ENCODE results near the gene MX2. TPM values are rescaled to one million over a fixed set of nuclear protein-coding genes. Genes with fewer than 3 reads are reported as not detected.
"Not testable (repeated sequence)": the region's sequence is repeated elsewhere in the genome, so short reads cannot be mapped to it uniquely, and the experiment has no call there.

Gene MX2
- total RNA-seq, 3 donors from 2014 or later = 6.1 to 7.6 (median 7.4) TPM

DNA sequence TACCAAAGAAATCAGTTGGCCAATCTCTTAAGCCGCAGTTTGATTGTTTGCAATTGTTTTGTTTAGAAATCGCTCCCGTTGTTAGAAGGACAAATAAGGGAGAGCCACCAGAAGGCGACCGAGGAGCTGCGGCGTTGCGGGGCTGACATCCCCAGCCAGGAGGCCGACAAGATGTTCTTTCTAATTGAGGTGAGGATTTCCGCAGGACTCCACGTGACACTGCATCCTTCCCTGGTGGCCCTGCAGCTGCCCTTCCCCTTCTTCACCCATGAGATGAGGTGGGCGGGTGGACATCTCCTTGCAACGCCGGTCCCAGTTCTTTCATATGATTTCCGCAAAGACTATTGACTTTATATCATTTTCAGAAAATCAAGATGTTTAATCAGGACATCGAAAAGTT is 37.0 kb downstream of the MX2 start:
- ATAC-seq (no peak), DNase-seq (no peak)
- H3K27me3 Mint-ChIP-seq (ENCODE audit: low read depth) = no peaks in the 10 kb centered on the region
- H3K9me3 Mint-ChIP-seq = no peaks in the 10 kb centered on the region
- no peaks in the 10 kb centered on the region for H3K4me1 Mint-ChIP-seq (ENCODE audit: low read depth)
- H3K36me3 Mint-ChIP-seq (ENCODE audit: insufficient read depth) = peaks cover 60% of the 10 kb centered on the region
- H3K4me3 Mint-ChIP-seq = no peak overlapping the region

DNA sequence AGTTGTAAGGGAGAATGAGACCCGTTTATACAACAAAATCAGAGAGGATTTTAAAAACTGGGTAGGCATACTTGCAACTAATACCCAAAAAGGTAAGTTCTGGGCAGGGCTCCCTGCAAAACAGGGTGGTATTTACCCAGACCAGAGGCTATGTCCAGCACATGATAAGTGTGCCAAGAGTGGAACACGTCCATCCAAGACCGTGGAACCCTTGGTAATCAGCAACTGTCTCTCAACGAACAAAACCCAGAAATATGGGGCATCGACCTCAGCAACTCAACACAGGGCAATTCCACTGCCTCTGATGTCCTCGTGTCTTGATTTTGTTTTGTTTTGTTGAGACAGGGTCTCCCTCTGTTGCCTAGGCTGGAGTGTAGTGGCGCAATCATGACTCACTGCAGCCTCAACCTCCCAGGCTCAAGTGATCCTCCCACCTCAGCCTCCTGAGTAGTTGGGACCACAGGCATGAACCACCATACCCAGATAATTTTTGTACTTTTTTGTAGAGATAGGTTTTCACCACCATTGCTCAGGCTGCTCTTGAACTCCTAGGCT is 37.5 kb downstream of the MX2 start:
- Mint-ChIP-seq H3K9me3 (no peaks in the 10 kb centered on the region), H3K36me3 (ENCODE audit: insufficient read depth) (peaks cover 58% of the 10 kb centered on the region), H3K4me3 (no peak overlapping the region), H3K27me3 (ENCODE audit: low read depth) (no peaks in the 10 kb centered on the region), H3K4me1 (ENCODE audit: low read depth) (no peaks in the 10 kb centered on the region)
- no peak for DNase-seq
- ATAC-seq = no peak

DNA sequence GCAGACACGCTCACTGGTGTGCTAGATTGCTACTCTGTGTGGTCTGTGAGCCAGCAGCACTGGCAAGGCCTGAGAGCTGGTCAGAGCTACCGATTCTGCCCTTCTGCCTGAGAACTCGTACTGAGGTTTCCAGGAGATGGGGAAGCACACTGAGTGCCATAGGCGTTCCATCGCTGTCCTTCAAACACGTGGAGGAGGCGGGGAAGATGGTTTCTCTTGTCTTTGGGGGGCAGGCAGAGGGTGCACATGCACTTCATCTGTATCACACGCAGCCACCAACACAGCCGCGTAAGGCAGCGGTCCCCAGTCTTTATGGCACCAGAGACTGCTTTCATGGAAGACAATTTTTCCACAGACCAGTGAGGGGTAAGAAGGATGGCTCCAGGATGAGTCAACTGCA is 40.4 kb downstream of the MX2 start:
- Mint-ChIP-seq H3K4me1 (ENCODE audit: low read depth) (no peaks in the 10 kb centered on the region), H3K4me3 (no peak overlapping the region), H3K9me3 (no peaks in the 10 kb centered on the region), H3K36me3 (ENCODE audit: insufficient read depth) (peaks cover 56% of the 10 kb centered on the region), H3K27me3 (ENCODE audit: low read depth) (no peaks in the 10 kb centered on the region)
- no peak for ATAC-seq
- DNase-seq = no peak

DNA sequence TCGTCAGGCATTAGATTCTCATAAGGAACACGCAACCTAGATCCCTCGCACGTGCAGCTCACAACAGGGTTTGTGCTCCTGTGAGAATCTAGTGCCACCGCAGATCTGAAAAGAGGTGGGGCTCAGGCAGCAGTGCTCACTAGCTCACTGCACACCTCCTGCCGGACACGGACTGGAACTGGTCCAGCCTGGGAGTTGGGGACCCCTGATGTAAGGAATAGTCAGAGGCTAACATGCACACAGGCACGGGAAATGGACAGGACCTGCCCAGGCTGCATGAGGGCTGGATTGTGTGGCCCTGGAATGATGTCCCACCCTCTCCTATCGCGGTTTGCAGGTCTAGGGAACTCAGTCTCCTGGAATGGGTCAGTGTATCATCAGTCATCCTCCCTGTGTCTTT is 41.0 kb downstream of the MX2 start:
- DNase-seq (no peak), ATAC-seq (no peak)
- Mint-ChIP-seq H3K4me1 (ENCODE audit: low read depth) (no peaks in the 10 kb centered on the region), H3K4me3 (no peak overlapping the region), H3K27me3 (ENCODE audit: low read depth) (no peaks in the 10 kb centered on the region), H3K9me3 (no peaks in the 10 kb centered on the region), H3K36me3 (ENCODE audit: insufficient read depth) (peaks cover 55% of the 10 kb centered on the region)

DNA sequence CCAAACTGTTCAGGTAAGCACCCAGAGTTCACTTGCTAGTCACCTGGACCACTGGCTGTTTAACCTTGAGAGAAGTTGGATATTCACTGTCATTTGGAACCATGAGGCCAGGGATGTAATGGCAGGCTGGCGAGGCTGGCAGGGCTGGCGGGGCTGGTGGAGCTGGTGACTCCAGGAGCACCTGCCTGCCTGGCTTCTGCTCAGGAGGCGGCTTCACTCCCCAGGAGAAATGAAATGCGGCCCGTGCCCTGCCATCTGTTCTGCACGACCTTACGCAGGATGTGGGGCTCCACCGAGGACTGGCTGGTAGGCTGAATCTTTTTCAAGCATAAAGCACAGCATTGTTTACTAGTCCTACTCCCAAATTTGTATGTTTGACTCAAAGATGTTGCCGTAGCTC is 41.5 kb downstream of the MX2 start:
- ATAC-seq = no peak
- DNase-seq = no peak
- Mint-ChIP-seq H3K27me3 (ENCODE audit: low read depth) (no peaks in the 10 kb centered on the region), H3K4me3 (no peak overlapping the region), H3K9me3 (no peaks in the 10 kb centered on the region), H3K4me1 (ENCODE audit: low read depth) (no peaks in the 10 kb centered on the region), H3K36me3 (ENCODE audit: insufficient read depth) (peaks cover 57% of the 10 kb centered on the region)

DNA sequence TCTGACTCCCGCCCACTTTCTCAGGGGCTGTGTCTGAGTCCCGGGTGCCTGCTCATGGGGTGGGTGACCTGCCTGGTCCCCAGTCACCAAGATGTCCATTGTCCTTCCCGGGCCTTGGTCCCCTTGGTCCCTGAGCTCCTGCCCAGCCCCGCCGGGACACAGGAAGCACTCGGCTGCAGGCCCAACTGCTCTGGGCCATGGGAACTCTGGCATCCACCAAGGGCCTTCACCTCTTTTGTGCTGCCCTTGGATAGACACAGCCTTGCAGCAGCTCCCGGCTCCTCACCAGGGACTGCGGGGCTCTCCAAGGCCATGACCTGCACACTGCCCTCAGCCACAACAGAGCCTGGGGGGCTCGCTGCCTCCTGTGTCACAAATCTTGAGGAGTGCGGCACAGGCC is 42.1 kb downstream of the MX2 start:
- ATAC-seq = no peak
- Mint-ChIP-seq H3K36me3 (ENCODE audit: insufficient read depth) (peaks cover 59% of the 10 kb centered on the region), H3K4me3 (no peak overlapping the region), H3K9me3 (no peaks in the 10 kb centered on the region), H3K4me1 (ENCODE audit: low read depth) (no peaks in the 10 kb centered on the region), H3K27me3 (ENCODE audit: low read depth) (no peaks in the 10 kb centered on the region)
- no peak for DNase-seq

DNA sequence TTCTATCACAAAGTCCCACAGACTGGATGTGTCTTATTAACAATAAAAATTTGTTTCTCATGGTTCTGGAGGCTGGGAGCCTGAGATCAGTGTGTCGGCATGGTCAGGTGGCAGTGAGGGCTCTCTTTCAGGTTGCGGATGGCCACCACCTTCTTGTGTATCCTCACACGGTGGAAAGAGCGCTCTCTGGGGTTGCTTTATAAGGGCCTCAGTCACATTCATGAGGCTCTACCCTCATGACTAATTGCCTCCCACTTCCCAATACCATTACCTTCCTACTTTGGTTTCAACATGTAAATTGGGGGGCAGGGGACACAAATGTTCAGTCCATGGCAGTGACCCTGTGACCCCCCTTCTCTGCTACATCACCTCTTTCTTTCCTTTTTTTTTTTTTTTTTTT is 43.5 kb downstream of the MX2 start:
- ATAC-seq = no peak
- H3K27me3 Mint-ChIP-seq (ENCODE audit: low read depth) = no peaks in the 10 kb centered on the region
- no peak for DNase-seq
- H3K36me3 Mint-ChIP-seq (ENCODE audit: insufficient read depth) = peaks cover 63% of the 10 kb centered on the region
- H3K4me1 Mint-ChIP-seq (ENCODE audit: low read depth) = no peaks in the 10 kb centered on the region
- H3K9me3 Mint-ChIP-seq = peaks cover under 1% of the 10 kb centered on the region
- no peak overlapping the region for H3K4me3 Mint-ChIP-seq

DNA sequence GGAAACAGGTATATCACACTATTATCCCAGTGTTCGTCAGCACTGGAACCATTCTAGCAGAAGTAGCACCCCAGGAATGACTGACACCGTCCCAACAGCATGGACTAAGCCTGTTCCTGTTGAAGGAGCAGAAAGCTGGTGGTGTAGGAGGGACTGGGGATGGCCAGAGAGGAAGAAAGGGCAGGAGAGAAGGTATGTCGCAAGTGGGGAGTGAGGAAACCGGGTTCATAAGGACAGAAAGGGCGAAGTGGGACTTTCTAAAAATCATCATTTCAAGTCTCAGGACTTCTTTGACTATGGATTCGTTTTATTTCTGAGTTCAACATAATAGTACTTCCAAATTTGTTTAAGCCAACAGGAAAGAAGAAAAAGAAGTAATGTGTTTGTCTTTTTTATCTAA is 44.5 kb downstream of the MX2 start:
- Mint-ChIP-seq H3K36me3 (ENCODE audit: insufficient read depth) (peaks cover 62% of the 10 kb centered on the region), H3K9me3 (peaks cover 8% of the 10 kb centered on the region), H3K4me3 (no peak overlapping the region), H3K27me3 (ENCODE audit: low read depth) (no peaks in the 10 kb centered on the region), H3K4me1 (ENCODE audit: low read depth) (no peaks in the 10 kb centered on the region)
- DNase-seq = no peak
- no peak for ATAC-seq

DNA sequence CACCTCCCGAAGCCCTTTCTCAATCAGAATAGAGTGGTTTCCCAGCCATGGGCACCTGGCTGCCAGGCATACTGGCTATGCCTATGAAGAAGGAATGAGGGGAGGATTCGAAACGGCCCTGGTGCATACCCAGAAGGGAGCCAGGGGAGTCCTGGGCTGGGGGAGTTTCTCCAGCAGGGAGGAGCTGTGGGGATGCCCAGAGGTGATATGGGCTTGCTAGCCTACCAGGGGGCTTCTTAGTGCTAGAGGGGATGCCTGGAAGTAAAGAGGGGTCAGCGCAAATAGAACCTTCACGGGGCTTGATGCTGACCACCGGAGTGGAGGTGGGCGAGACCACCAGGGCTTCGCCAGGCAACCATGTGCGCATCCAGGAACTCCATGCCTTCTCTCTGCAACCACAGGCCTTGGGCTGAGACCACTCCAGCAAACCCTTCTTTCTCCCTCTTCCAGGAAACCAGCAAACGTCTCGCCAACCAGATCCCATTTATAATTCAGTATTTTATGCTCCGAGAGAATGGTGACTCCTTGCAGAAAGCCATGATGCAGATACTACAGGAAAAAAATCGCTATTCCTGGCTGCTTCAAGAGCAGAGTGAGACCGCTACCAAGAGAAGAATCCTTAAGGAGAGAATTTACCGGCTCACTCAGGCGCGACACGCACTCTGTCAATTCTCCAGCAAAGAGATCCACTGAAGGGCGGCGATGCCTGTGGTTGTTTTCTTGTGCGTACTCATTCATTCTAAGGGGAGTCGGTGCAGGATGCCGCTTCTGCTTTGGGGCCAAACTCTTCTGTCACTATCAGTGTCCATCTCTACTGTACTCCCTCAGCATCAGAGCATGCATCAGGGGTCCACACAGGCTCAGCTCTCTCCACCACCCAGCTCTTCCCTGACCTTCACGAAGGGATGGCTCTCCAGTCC is 46.0 kb downstream of the MX2 start:
- peaks cover 52% of the 10 kb centered on the region for H3K36me3 Mint-ChIP-seq (ENCODE audit: insufficient read depth)
- peaks cover 21% of the 10 kb centered on the region for H3K9me3 Mint-ChIP-seq
- H3K4me3 Mint-ChIP-seq = no peak overlapping the region
- H3K27me3 Mint-ChIP-seq (ENCODE audit: low read depth) = no peaks in the 10 kb centered on the region
- H3K4me1 Mint-ChIP-seq (ENCODE audit: low read depth) = no peaks in the 10 kb centered on the region
- ATAC-seq = no peak
- no peak for DNase-seq

DNA sequence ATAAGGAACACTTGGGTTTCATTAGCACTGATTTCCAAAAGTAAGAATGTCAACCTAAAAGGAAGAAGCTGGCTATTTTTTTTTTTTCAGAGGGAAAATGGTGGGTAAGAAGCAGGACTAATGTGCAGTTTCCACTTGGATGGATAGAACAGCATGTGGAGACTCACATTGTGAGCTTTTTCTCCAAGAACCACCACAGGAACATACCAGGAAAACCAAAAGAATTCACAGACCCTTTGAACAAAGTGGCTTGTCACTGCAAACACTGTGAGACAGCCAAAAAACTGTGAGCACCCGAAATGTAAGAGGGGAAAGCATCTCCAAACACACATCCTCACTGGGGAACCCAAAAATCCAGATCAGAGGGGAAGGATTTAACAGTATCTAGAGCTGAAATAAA is 48.5 kb downstream of the MX2 start:
- Mint-ChIP-seq H3K27me3 (ENCODE audit: low read depth) (no peaks in the 10 kb centered on the region), H3K4me3 (no peak overlapping the region), H3K36me3 (ENCODE audit: insufficient read depth) (peaks cover 42% of the 10 kb centered on the region), H3K9me3 (peaks cover 39% of the 10 kb centered on the region), H3K4me1 (ENCODE audit: low read depth) (no peaks in the 10 kb centered on the region)
- ATAC-seq (no peak), DNase-seq (no peak)

DNA sequence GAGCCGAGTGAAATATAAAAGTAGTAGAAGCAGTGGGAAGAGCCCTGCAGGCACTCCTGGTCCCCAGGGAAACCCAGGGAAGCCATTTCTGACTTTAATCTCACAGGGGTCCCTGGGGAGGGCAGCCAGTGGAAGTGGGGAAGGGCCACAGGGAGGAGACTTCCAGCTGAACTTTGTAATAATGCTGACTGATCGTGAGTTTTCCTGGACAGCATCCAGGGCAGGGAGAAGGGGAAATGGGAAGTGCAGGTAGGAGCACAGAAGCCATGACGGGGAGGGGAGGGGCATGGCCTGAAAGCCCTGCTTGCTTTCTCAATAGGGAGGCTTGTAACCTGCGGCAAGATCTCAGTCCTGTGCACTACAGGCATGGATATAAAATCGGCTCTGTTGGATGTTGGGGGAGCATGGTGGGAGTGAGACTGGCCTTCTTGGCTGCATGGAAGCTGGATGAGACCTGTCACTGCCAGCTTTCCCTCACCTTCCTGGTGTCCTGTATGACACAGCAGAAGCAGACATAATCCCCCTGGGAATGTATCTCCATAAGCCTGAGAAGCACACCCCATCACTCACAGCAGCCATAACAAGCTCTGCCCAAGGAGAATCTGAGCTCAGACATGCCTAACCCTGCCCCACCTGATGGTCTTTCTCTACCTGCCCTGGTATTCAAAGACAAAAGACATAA is 49.1 kb downstream of the MX2 start:
- Mint-ChIP-seq H3K36me3 (ENCODE audit: insufficient read depth) (peaks cover 41% of the 10 kb centered on the region), H3K4me1 (ENCODE audit: low read depth) (no peaks in the 10 kb centered on the region), H3K27me3 (ENCODE audit: low read depth) (no peaks in the 10 kb centered on the region), H3K4me3 (no peak overlapping the region), H3K9me3 (peaks cover 42% of the 10 kb centered on the region)
- ATAC-seq (no peak), DNase-seq (no peak)

DNA sequence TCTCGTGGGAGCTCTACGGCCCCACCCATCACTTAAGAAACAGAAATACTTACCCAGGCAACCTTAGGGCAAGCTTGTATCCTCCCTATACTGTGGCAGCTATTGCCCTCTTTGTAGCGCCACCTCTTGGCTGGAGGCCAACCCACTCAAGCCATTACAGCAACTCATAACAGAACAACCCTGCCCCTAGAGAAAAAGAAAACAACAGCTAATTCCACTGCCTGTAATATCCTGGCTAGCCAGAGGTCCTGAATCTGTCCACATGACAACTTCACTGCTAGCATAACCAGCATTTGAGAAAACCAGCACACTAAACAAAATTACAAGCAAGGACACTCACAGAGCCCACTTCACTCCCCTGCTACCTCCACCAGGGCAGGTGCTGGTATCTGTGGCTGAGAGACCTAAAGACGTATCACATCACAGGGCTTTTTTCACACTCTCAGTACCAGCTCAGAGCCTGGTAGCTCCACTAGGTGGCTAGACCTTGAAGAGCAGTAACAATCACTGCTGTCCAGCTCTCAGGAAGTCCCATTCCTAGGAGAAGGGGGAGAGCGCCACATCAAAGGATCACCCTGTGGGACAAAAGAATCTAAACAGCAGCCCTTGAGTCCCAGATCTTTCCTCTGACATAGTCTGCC is 49.7 kb downstream of the MX2 start:
- DNase-seq = no peak
- H3K4me1 Mint-ChIP-seq (ENCODE audit: low read depth) = no peaks in the 10 kb centered on the region
- ATAC-seq = no peak
- H3K9me3 Mint-ChIP-seq = peaks cover 44% of the 10 kb centered on the region
- H3K36me3 Mint-ChIP-seq (ENCODE audit: insufficient read depth) = peaks cover 36% of the 10 kb centered on the region
- H3K4me3 Mint-ChIP-seq = no peak overlapping the region
- H3K27me3 Mint-ChIP-seq (ENCODE audit: low read depth) = no peaks in the 10 kb centered on the region

DNA sequence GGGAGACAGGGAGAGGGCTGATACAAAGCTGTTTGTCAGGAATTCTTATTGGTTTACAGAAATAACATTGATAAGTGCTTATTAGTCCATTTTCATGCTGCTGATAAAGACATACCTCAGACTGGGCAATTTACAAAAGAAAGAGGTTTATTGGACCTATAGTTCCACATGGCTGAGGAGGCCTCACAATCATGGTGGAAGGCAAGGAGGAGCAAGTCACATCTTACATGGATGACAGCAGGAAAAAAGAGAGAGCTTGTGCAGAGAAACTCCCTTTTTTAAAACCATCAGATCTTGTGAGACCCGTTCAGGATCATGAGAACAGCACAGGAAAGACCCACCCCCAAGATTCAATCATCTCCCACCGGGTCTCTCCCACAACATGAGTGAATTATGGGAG is 55.7 kb downstream of the MX2 start:
- H3K4me3 Mint-ChIP-seq; ATAC-seq; H3K36me3 Mint-ChIP-seq (ENCODE audit: insufficient read depth); H3K27me3 Mint-ChIP-seq (ENCODE audit: low read depth); DNase-seq: not testable (repeated sequence)
- Mint-ChIP-seq H3K4me1 (ENCODE audit: low read depth) (peaks cover 22% of the 10 kb centered on the region), H3K9me3 (peaks cover 34% of the 10 kb centered on the region)

DNA sequence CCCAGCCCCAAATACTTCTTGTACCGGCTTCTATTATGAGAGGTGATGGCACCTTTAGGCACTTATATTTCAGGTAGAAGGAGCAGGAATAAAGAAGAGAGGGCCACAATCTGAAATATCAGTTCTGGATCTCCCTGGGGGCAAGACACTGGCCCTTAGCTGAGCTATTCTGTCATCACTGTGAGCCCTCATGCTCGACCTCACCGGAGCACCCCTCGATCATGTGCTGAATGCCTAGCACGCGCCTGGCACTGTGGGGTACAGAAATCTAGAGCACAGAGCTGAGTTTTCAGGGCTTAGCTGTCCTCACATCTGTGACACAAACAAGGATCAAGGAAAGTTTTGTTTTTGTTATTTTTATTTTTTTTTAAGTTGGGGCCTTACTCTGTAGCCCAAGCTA is 56.6 kb downstream of the MX2 start:
- Mint-ChIP-seq H3K4me1 (ENCODE audit: low read depth) (peaks cover 29% of the 10 kb centered on the region), H3K9me3 (peaks cover 25% of the 10 kb centered on the region), H3K27me3 (ENCODE audit: low read depth) (no peaks in the 10 kb centered on the region), H3K36me3 (ENCODE audit: insufficient read depth) (no peaks in the 10 kb centered on the region), H3K4me3 (no peak overlapping the region)
- ATAC-seq (no peak), DNase-seq (no peak)

Data from activated T-cell treated with anti-CD3 and anti-CD28 coated beads, Interleukin-2, amount 50 U/mL, for 4 hours (primary cell).